ENCODE measurements around the gene MAN2A2.
"Not testable (repeated sequence)": the region's sequence is repeated elsewhere in the genome, so short reads cannot be mapped to it uniquely, and the experiment has no call there.

Gene MAN2A2

GRCh38 chr15:90905306-90906180 lies 2.4 kb downstream of the MAN2A2 start:
- DNase-seq: no peak

GRCh38 chr15:90906181-90906849 lies 3.2 kb downstream of the MAN2A2 start:
- DNase-seq: no peak

- no peak for DNase-seq
Observed at GRCh38 chr15:90907051-90907660, 4.1 kb downstream of the MAN2A2 start.

- no peak for DNase-seq
Observed at GRCh38 chr15:90907838-90908507, 4.9 kb downstream of the MAN2A2 start.

GRCh38 chr15:90909449-90909848 lies 6.3 kb downstream of the MAN2A2 start:
- DNase-seq: not testable (repeated sequence)

GRCh38 chr15:90909976-90910375 lies 6.9 kb downstream of the MAN2A2 start:
- DNase-seq: no peak

- DNase-seq: no peak
Observed at GRCh38 chr15:90910441-90911301, 7.6 kb downstream of the MAN2A2 start.

- DNase-seq: no peak
Observed at GRCh38 chr15:90911302-90911623, 8.2 kb downstream of the MAN2A2 start.

- DNase-seq: no peak
Observed at GRCh38 chr15:90911906-90912769, 9.0 kb downstream of the MAN2A2 start.

GRCh38 chr15:90912770-90913075 lies 9.6 kb downstream of the MAN2A2 start:
- DNase-seq: no peak

GRCh38 chr15:90913398-90913944 lies 10.4 kb downstream of the MAN2A2 start:
- DNase-seq: no peak

- no peak for DNase-seq
Observed at GRCh38 chr15:90914305-90915080, 11.4 kb downstream of the MAN2A2 start.

- DNase-seq: no peak
Observed at GRCh38 chr15:90915216-90915807, 12.2 kb downstream of the MAN2A2 start.

GRCh38 chr15:90915808-90916440 lies 12.8 kb downstream of the MAN2A2 start:
- DNase-seq: no peak

- no peak for DNase-seq
Observed at GRCh38 chr15:90916461-90916860, 13.4 kb downstream of the MAN2A2 start.

- DNase-seq: no peak
Observed at GRCh38 chr15:90917569-90917968, 14.5 kb downstream of the MAN2A2 start.

GRCh38 chr15:90918034-90918788 lies 15.1 kb downstream of the MAN2A2 start:
- DNase-seq: no peak

- no peak for DNase-seq
Observed at GRCh38 chr15:90918835-90919234, 15.7 kb downstream of the MAN2A2 start.

- no peak for DNase-seq
Observed at GRCh38 chr15:90921887-90922286, 18.8 kb downstream of the MAN2A2 start.
